A549 (cell line): ENCODE data around the gene ADPRHL1.

ENCODE experiments used
- EP300 ChIP-seq, 2 experiments: fragments of >200 bp; sonication (Bioruptor Twin); formaldehyde crosslinking; IDR thresholded peaks; 2 replicates in 1 of 2; 3 replicates in 1 of 2; pipeline ENCODE4 v1.6.1; 2016 to 2017
- MAFK ChIP-seq: fragments of 450-650 bp; IDR thresholded peaks from 2 replicates; pipeline ENCODE4 v1.6.1; 2014; ENCODE audit not compliant: partially characterized antibody
- TF ChIP-seq, protein P1 (sequence below): fragments of 250-450 bp; sonication (Bioruptor Pico); IDR thresholded peaks from 2 replicates; pipeline ENCODE4 v1.5.0; 2021; ENCODE audit warnings: mild to moderate bottlenecking, moderate library complexity, borderline replicate concordance
- TF ChIP-seq, protein P2 (sequence below): fragments of 200-600 bp; sonication (generic); IDR thresholded peaks from 2 replicates; pipeline ENCODE4 v1.6.1; 2016; ENCODE audit warnings: antibody characterized with exemption, mild to moderate bottlenecking, moderate library complexity
- TF ChIP-seq, protein P3 (sequence below): fragments of >200 bp; sonication (Bioruptor Twin); formaldehyde crosslinking; IDR thresholded peaks from 3 replicates; pipeline ENCODE4 v1.5.1; 2016

DNA sequence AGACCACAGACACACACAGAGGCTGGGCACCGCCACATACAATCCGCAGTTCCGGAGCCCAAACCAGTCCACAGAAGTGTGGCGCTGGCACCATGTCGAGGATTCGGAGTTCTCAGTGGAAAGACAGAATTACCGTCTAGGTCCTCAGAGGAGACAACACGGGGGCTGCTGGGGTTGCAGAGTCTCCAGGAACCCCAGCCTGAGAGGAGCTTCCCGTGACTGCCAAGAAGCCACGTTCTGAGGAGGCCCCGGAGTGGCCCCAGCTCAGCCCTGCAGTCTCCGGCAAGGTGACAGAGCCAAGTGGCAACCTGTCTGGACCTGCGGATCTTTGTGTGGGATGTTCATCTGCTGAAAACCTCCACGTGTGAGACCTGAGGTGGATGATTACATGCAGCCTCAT, 7.3 kb upstream of the ADPRHL1 start:
- TF ChIP-seq EP300 (IDR thresholded peaks at IDR 0.05), result no peak
- TF ChIP-seq, protein P1, sequence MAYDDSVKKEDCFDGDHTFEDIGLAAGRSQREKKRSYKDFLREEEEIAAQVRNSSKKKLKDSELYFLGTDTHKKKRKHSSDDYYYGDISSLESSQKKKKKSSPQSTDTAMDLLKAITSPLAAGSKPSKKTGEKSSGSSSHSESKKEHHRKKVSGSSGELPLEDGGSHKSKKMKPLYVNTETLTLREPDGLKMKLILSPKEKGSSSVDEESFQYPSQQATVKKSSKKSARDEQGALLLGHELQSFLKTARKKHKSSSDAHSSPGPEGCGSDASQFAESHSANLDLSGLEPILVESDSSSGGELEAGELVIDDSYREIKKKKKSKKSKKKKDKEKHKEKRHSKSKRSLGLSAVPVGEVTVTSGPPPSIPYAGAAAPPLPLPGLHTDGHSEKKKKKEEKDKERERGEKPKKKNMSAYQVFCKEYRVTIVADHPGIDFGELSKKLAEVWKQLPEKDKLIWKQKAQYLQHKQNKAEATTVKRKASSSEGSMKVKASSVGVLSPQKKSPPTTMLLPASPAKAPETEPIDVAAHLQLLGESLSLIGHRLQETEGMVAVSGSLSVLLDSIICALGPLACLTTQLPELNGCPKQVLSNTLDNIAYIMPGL (CRISPR knock-in tag), result no peak
- TF ChIP-seq, protein P2, sequence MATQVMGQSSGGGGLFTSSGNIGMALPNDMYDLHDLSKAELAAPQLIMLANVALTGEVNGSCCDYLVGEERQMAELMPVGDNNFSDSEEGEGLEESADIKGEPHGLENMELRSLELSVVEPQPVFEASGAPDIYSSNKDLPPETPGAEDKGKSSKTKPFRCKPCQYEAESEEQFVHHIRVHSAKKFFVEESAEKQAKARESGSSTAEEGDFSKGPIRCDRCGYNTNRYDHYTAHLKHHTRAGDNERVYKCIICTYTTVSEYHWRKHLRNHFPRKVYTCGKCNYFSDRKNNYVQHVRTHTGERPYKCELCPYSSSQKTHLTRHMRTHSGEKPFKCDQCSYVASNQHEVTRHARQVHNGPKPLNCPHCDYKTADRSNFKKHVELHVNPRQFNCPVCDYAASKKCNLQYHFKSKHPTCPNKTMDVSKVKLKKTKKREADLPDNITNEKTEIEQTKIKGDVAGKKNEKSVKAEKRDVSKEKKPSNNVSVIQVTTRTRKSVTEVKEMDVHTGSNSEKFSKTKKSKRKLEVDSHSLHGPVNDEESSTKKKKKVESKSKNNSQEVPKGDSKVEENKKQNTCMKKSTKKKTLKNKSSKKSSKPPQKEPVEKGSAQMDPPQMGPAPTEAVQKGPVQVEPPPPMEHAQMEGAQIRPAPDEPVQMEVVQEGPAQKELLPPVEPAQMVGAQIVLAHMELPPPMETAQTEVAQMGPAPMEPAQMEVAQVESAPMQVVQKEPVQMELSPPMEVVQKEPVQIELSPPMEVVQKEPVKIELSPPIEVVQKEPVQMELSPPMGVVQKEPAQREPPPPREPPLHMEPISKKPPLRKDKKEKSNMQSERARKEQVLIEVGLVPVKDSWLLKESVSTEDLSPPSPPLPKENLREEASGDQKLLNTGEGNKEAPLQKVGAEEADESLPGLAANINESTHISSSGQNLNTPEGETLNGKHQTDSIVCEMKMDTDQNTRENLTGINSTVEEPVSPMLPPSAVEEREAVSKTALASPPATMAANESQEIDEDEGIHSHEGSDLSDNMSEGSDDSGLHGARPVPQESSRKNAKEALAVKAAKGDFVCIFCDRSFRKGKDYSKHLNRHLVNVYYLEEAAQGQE, result no peak
- TF ChIP-seq, protein P3, sequence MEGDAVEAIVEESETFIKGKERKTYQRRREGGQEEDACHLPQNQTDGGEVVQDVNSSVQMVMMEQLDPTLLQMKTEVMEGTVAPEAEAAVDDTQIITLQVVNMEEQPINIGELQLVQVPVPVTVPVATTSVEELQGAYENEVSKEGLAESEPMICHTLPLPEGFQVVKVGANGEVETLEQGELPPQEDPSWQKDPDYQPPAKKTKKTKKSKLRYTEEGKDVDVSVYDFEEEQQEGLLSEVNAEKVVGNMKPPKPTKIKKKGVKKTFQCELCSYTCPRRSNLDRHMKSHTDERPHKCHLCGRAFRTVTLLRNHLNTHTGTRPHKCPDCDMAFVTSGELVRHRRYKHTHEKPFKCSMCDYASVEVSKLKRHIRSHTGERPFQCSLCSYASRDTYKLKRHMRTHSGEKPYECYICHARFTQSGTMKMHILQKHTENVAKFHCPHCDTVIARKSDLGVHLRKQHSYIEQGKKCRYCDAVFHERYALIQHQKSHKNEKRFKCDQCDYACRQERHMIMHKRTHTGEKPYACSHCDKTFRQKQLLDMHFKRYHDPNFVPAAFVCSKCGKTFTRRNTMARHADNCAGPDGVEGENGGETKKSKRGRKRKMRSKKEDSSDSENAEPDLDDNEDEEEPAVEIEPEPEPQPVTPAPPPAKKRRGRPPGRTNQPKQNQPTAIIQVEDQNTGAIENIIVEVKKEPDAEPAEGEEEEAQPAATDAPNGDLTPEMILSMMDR, result no peak
- no peak for TF ChIP-seq MAFK
